ENCODE measurements around the gene TNFSF10. TPM values are rescaled to one million over a fixed set of nuclear protein-coding genes. Genes with fewer than 3 reads are reported as not detected.

TNFSF10 gene
- total RNA-seq, 4 donors from 2014 or later = 56.7 to 88.7 (median 66.3) TPM

- Histone ChIP-seq H3K4me3 (no peak overlapping the region), H3K27ac (no peak overlapping the region), H3K4me1 (no peaks in the 10 kb centered on the region), H3K9me3 (no peaks in the 10 kb centered on the region), H3K36me3 (no peaks in the 10 kb centered on the region), H3K27me3 (no peaks in the 10 kb centered on the region)
- no peak for DNase-seq (ENCODE audit: low spot score in 2 of 2)
- TF ChIP-seq POLR2AphosphoS5 (IDR thresholded peaks at IDR 0.05) (no peak), CTCF (IDR thresholded peaks at IDR 0.05) (no peak), EP300 (IDR thresholded peaks at IDR 0.05) (no peak), POLR2A (IDR thresholded peaks at IDR 0.05) (no peak)
- WGBS = 98% methylated on average over 4 of the region's 4 CpGs
These were observed 56.6 kb downstream of the TNFSF10 start for GRCh38 chr3:172466553-172467130.

- no peaks in the 10 kb centered on the region for H3K27me3 ChIP-seq
- no peaks in the 10 kb centered on the region for H3K9me3 ChIP-seq
- no peak overlapping the region for H3K27ac ChIP-seq
- no peaks in the 10 kb centered on the region for H3K36me3 ChIP-seq
- no peak for DNase-seq (ENCODE audit: low spot score in 2 of 2)
- no peak for TF ChIP-seq POLR2AphosphoS5 (IDR thresholded peaks at IDR 0.05)
- no peak for TF ChIP-seq EP300 (IDR thresholded peaks at IDR 0.05)
- no peak for TF ChIP-seq CTCF (IDR thresholded peaks at IDR 0.05)
- TF ChIP-seq POLR2A (IDR thresholded peaks at IDR 0.05) = no peak
- H3K4me1 ChIP-seq = no peaks in the 10 kb centered on the region
- H3K4me3 ChIP-seq = no peak overlapping the region
These were observed 57.9 kb downstream of the TNFSF10 start for GRCh38 chr3:172465281-172465680.

- Histone ChIP-seq H3K27ac (no peak overlapping the region), H3K36me3 (no peaks in the 10 kb centered on the region), H3K27me3 (no peaks in the 10 kb centered on the region), H3K9me3 (no peaks in the 10 kb centered on the region), H3K4me1 (no peaks in the 10 kb centered on the region), H3K4me3 (no peak overlapping the region)
- no peak for DNase-seq (ENCODE audit: low spot score in 2 of 2)
- TF ChIP-seq CTCF (IDR thresholded peaks at IDR 0.05) = no peak
- no peak for TF ChIP-seq POLR2A (IDR thresholded peaks at IDR 0.05)
- no peak for TF ChIP-seq POLR2AphosphoS5 (IDR thresholded peaks at IDR 0.05)
- no peak for TF ChIP-seq EP300 (IDR thresholded peaks at IDR 0.05)
- 81% methylated on average over 6 of the region's 6 CpGs for WGBS
These were observed 58.9 kb downstream of the TNFSF10 start for GRCh38 chr3:172464306-172464705.

- H3K4me3 ChIP-seq = no peak overlapping the region
- H3K27ac ChIP-seq = no peak overlapping the region
- H3K4me1 ChIP-seq = no peaks in the 10 kb centered on the region
- DNase-seq (ENCODE audit: low spot score in 2 of 2) = no peak
- H3K36me3 ChIP-seq = no peaks in the 10 kb centered on the region
- H3K27me3 ChIP-seq = peaks cover 8% of the 10 kb centered on the region
- no peaks in the 10 kb centered on the region for H3K9me3 ChIP-seq
- WGBS = 41% methylated on average over 5 of the region's 5 CpGs
- TF ChIP-seq EP300 (IDR thresholded peaks at IDR 0.05) (no peak), CTCF (IDR thresholded peaks at IDR 0.05) (peak; percentile 61 to 85), POLR2A (IDR thresholded peaks at IDR 0.05) (no peak), POLR2AphosphoS5 (IDR thresholded peaks at IDR 0.05) (no peak)
These were observed 61.6 kb downstream of the TNFSF10 start for GRCh38 chr3:172461530-172462138.

- WGBS = 92% methylated on average over 3 of the region's 3 CpGs
- no peaks in the 10 kb centered on the region for H3K4me1 ChIP-seq
- H3K27me3 ChIP-seq = peaks cover 21% of the 10 kb centered on the region
- H3K27ac ChIP-seq = no peak overlapping the region
- no peaks in the 10 kb centered on the region for H3K9me3 ChIP-seq
- no peak for DNase-seq (ENCODE audit: low spot score in 2 of 2)
- H3K36me3 ChIP-seq = no peaks in the 10 kb centered on the region
- TF ChIP-seq EP300 (IDR thresholded peaks at IDR 0.05) = no peak
- no peak for TF ChIP-seq POLR2A (IDR thresholded peaks at IDR 0.05)
- TF ChIP-seq POLR2AphosphoS5 (IDR thresholded peaks at IDR 0.05) = no peak
- H3K4me3 ChIP-seq = no peak overlapping the region
These were observed 66.8 kb downstream of the TNFSF10 start for GRCh38 chr3:172456404-172456803.

Other genes starting within 250 kb of the TNFSF10 start
- gene GHSR, start 75.0 kb downstream of the TNFSF10 start, total RNA-seq = not detected
- gene NCEH1, start 187.6 kb upstream of the TNFSF10 start, total RNA-seq = 1 to 10 TPM; 2.3 to 5.8 (median 4.2) TPM
- gene ECT2, start 227.3 kb upstream of the TNFSF10 start, total RNA-seq = 10 to 100 TPM in 2 of 4 donors, 1 to 10 TPM in 2; 6.5 to 15.1 (median 9.4) TPM